OCI-LY7 (cell line): ENCODE data around the gene GALNT9. TPM values are rescaled to one million over a fixed set of nuclear protein-coding genes. Genes with fewer than 3 reads are reported as not detected.
A peak's percentile ranks its signal among the peaks of the same experiment; 100 is the strongest.

Experiments used
- BruUV-seq: library from RNA; stranded (reverse); fragments of 400-500 nt; replicated peaks from 2 replicates; lab custom pipeline; 2021; lab: Mats Ljungman, UMichigan
- CTCF ChIA-PET: fragments of 300-600 bp; sonication (Branson Sonifier 250); formaldehyde crosslinking; loops from one replicate; lab custom pipeline; 2022; ENCODE audit warnings: antibody characterized with exemption; ENCODE audit not compliant: unreplicated experiment; lab: Charles Lee
- POLR2A ChIA-PET: fragments of 300-600 bp; sonication (Branson Sonifier 250); formaldehyde crosslinking; loops from one replicate; lab custom pipeline; 2022; ENCODE audit warnings: antibody characterized with exemption; lab: Charles Lee
- DNase-seq: peaks from one replicate; pipeline ENCODE4 v3.0.0-alpha.2; 2015; ENCODE audit warnings: low spot score
- H2AFZ ChIP-seq: fragments of 200-600 bp; sonication (generic), shearing (Covaris generic); 2 replicates; pipeline ENCODE4 v1.6.1; 2014; ENCODE audit warnings: mild to moderate bottlenecking, antibody characterized with exemption, low read length, moderate library complexity
- H3K27ac ChIP-seq: fragments of 200-600 bp; sonication (generic); 2 replicates; pipeline ENCODE4 v1.5.1; 2014; ENCODE audit warnings: mixed run types, low read depth, mild to moderate bottlenecking, moderate library complexity, low read length, inconsistent platforms; ENCODE audit not compliant: poor library complexity, severe bottlenecking
- H3K36me3 ChIP-seq: fragments of 200-600 bp; sonication (generic); 2 replicates; pipeline ENCODE4 v1.6.1; 2014; ENCODE audit warnings: mild to moderate bottlenecking, antibody characterized with exemption, low read length, moderate library complexity, mixed read lengths; ENCODE audit not compliant: insufficient read depth
- H3K4me1 ChIP-seq: fragments of 200-600 bp; sonication (generic); 2 replicates; pipeline ENCODE4 v1.5.1; 2014; ENCODE audit warnings: mild to moderate bottlenecking, low read length; ENCODE audit not compliant: insufficient read depth, poor library complexity, severe bottlenecking
- H3K4me2 ChIP-seq: fragments of 200-600 bp; sonication (generic); 2 replicates; pipeline ENCODE4 v1.6.1; 2014; ENCODE audit warnings: mild to moderate bottlenecking, low read length
- H3K4me3 ChIP-seq: fragments of 200-600 bp; sonication (generic); 2 replicates; pipeline ENCODE4 v1.5.1; 2014; ENCODE audit warnings: mild to moderate bottlenecking, low read depth, low read length; ENCODE audit not compliant: poor library complexity, severe bottlenecking
- H3K79me2 ChIP-seq: fragments of 200-600 bp; sonication (generic); 2 replicates; pipeline ENCODE4 v1.6.1; 2016; ENCODE audit warnings: low read depth, mild to moderate bottlenecking, low read length, moderate library complexity, mixed read lengths; ENCODE audit not compliant: insufficient read depth
- H3K9me2 ChIP-seq: fragments of 200-600 bp; sonication (generic); 2 replicates; pipeline ENCODE4 v1.6.1; 2016; ENCODE audit warnings: mild to moderate bottlenecking, low read length, mixed read lengths; ENCODE audit not compliant: insufficient read depth
- H3K9me3 ChIP-seq: fragments of 200-600 bp; sonication (generic); 2 replicates; pipeline ENCODE4 v1.6.1; 2014; ENCODE audit warnings: mild to moderate bottlenecking, mixed run types, low read length, mixed read lengths
- H4K20me1 ChIP-seq: fragments of 200-600 bp; sonication (generic); 2 replicates; pipeline ENCODE4 v1.6.1; 2014; ENCODE audit warnings: mild to moderate bottlenecking, antibody characterized with exemption, low read length, moderate library complexity, mixed read lengths; ENCODE audit not compliant: insufficient read depth
- CTCF ChIP-seq: fragments of 200-600 bp; sonication (generic); conservative IDR thresholded peaks from 2 replicates; pipeline ENCODE4 v1.5.1; 2014; ENCODE audit warnings: mild to moderate bottlenecking, antibody characterized with exemption, low read length, moderate library complexity, mixed read lengths
- EZH2phosphoT487 ChIP-seq: fragments of 200-600 bp; sonication (generic); IDR thresholded peaks from 2 replicates; pipeline ENCODE4 v1.6.1; 2018; ENCODE audit warnings: low read depth, borderline replicate concordance, mild to moderate bottlenecking, mixed run types, antibody characterized with exemption, low read length, moderate library complexity, mixed read lengths
- intact Hi-C: fragments of 100-400 bp; cut with micrococcal nuclease; formaldehyde crosslinking; loops from one replicate; pipeline ENCODE4 v1.10.0; 2022; ENCODE audit not compliant: unreplicated experiment
- total RNA-seq, 2 experiments: library from RNA; depleted of rRNA in 1 of 2; stranded (reverse); fragments of >200 nt in 1 of 2; shearing (Covaris generic) in 1 of 2; gene quantifications; 2 replicates each; pipeline ENCODE4 v1.2.3, GENCODE V29; 2014 to 2022

The GALNT9 gene
- total RNA-seq, 2 experiments from 2014 or later: 0.28 TPM; not detected in 1

- ChIA-PET CTCF (no interaction called here), POLR2A (no interaction called here)
- intact Hi-C loops: no loop called here
These were observed 135.3 kb downstream of the GALNT9 start for GRCh38 chr12:132194056-132194455.

GRCh38 chr12:132191715-132192553, 137.5 kb downstream of the GALNT9 start:
- no peak overlapping the region for H2AFZ ChIP-seq
- intact Hi-C loops: no loop called here
- DNase-seq: no peak
- no peaks in the 10 kb centered on the region for H3K79me2 ChIP-seq
- H3K4me3 ChIP-seq: no peak overlapping the region
- H3K9me3 ChIP-seq: no peaks in the 10 kb centered on the region
- H3K9me2 ChIP-seq: no peaks in the 10 kb centered on the region
- no TSS peak for BruUV-seq
- H3K4me2 ChIP-seq: no peak overlapping the region
- no peak overlapping the region for H3K27ac ChIP-seq
- H4K20me1 ChIP-seq: no peaks in the 10 kb centered on the region
- ChIA-PET CTCF (no interaction called here), POLR2A (no interaction called here)
- H3K4me1 ChIP-seq: no peaks in the 10 kb centered on the region
- no peaks in the 10 kb centered on the region for H3K36me3 ChIP-seq
- no peak for TF ChIP-seq EZH2phosphoT487
- TF ChIP-seq CTCF: no peak

More at GRCh38 chr12:132194056-132194455, 135.3 kb downstream of the GALNT9 start:
- TF ChIP-seq EZH2phosphoT487 (no peak), CTCF (peak; percentile 52)
- H4K20me1 ChIP-seq: no peaks in the 10 kb centered on the region
- H3K9me2 ChIP-seq: no peaks in the 10 kb centered on the region
- BruUV-seq: no TSS peak
- no peak overlapping the region for H2AFZ ChIP-seq
- no peaks in the 10 kb centered on the region for H3K4me1 ChIP-seq
- no peaks in the 10 kb centered on the region for H3K36me3 ChIP-seq
- DNase-seq: peak; percentile 15
- H3K9me3 ChIP-seq: no peaks in the 10 kb centered on the region
- no peak overlapping the region for H3K4me3 ChIP-seq
- no peaks in the 10 kb centered on the region for H3K79me2 ChIP-seq
- no peak overlapping the region for H3K4me2 ChIP-seq
- H3K27ac ChIP-seq: no peak overlapping the region
